ENCODE measurements around the gene TINCR.

GRCh38 chr19:5607318-5608275 is 39.8 kb upstream of the TINCR start:
- TF ChIP-seq EP300 (IDR thresholded peaks at IDR 0.05) (no peak), CTCF (IDR thresholded peaks at IDR 0.05) (no peak), RAD21 (conservative IDR thresholded peaks at IDR 0.05 in 1 of 2, IDR thresholded peaks at IDR 0.05 in 1 of 2) (no peak), HEYL (CRISPR knock-in tag; IDR thresholded peaks at IDR 0.05) (no peak), RFX5 (IDR thresholded peaks at IDR 0.05) (no peak), BHLHE40 (IDR thresholded peaks at IDR 0.05; ENCODE audit: low read depth, low read length) (no peak)
- TF ChIP-seq, protein P1, sequence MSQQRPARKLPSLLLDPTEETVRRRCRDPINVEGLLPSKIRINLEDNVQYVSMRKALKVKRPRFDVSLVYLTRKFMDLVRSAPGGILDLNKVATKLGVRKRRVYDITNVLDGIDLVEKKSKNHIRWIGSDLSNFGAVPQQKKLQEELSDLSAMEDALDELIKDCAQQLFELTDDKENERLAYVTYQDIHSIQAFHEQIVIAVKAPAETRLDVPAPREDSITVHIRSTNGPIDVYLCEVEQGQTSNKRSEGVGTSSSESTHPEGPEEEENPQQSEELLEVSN (IDR thresholded peaks at IDR 0.05; ENCODE audit: borderline replicate concordance, low read depth), result no peak
